HUES48 (cell line): Measurements from ENCODE around the gene B3GNT3.
"Not testable (repeated sequence)": the region's sequence is repeated elsewhere in the genome, so short reads cannot be mapped to it uniquely, and the experiment has no call there.

Experiments
- H3K27ac ChIP-seq: one replicate; pipeline ENCODE4 v1.7.0; 2013; ENCODE audit warnings: low read depth, low read length, inconsistent platforms
- H3K27me3 ChIP-seq: 2 replicates; pipeline ENCODE4 v1.6.1; 2013; ENCODE audit warnings: mild to moderate bottlenecking, low read length; ENCODE audit not compliant: control insufficient read depth, insufficient read depth
- H3K36me3 ChIP-seq: 2 replicates; pipeline ENCODE4 v1.6.1; 2013; ENCODE audit warnings: low read length; ENCODE audit not compliant: control insufficient read depth, insufficient read depth
- H3K4me1 ChIP-seq: 2 replicates; pipeline ENCODE4 v1.6.1; 2013; ENCODE audit warnings: mild to moderate bottlenecking, low read length; ENCODE audit not compliant: control insufficient read depth, insufficient read depth
- H3K4me3 ChIP-seq: 2 replicates; pipeline ENCODE4 v1.5.1; 2013; ENCODE audit warnings: mild to moderate bottlenecking, low read depth, low read length
- H3K9ac ChIP-seq: 2 replicates; pipeline ENCODE4 v1.6.1; 2013; ENCODE audit warnings: mild to moderate bottlenecking, low read depth, low read length, moderate library complexity
- H3K9me3 ChIP-seq: 2 replicates; pipeline ENCODE4 v1.6.1; 2013; ENCODE audit warnings: low read length; ENCODE audit not compliant: control insufficient read depth, insufficient read depth

B3GNT3 gene

DNA sequence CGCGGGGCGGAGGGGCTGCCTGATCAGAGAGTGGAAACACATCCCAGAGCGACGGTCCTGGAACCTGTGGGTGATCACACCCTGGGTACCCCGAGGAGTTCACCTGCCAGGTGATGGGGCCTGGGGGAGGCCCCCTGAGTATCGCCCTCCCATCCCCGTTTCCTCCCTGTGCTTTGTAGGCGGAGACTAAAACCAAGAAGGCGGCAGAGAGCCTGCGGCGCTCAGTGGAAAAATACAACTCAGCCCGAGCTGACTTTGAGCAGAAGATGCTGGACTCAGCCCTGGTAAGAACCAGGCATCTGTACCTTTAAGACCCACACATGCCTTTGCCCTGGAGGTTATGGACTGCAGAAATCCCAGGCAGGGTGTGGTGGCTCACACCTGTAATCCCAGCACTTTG is 24.3 kb upstream of the B3GNT3 start:
- Histone ChIP-seq H3K4me3 (no peak overlapping the region), H3K27ac (no peak overlapping the region), H3K9ac (no peak overlapping the region), H3K27me3 (no peaks in the 10 kb centered on the region), H3K9me3 (no peaks in the 10 kb centered on the region), H3K4me1 (no peaks in the 10 kb centered on the region), H3K36me3 (0 out of 2 replicates have a peak, but pooled peaks cover 2% of the 10 kb centered on the region)

DNA sequence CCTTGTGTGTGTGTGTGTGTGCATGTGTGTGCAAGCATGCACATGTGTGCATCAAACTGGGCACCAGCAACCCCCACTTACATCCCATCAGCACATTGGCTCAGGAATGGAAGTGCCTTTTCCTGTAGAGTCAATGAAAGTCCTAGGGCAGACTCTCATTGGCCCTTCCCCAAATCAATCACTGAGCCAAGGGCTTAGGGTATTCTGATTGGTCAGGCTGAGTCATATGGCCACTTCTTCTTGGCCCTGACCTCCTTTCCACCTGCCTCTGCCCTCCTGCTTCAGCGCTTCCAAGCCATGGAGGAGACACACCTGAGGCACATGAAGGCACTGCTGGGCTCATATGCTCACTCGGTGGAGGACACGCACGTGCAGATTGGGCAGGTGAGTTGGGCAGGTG is 22.8 kb upstream of the B3GNT3 start:
- Histone ChIP-seq H3K27ac (no peak overlapping the region), H3K9me3 (no peaks in the 10 kb centered on the region), H3K4me3 (no peak overlapping the region), H3K27me3 (no peaks in the 10 kb centered on the region), H3K36me3 (0 out of 2 replicates have a peak, but pooled peaks cover 2% of the 10 kb centered on the region), H3K4me1 (no peaks in the 10 kb centered on the region), H3K9ac (no peak overlapping the region)

DNA sequence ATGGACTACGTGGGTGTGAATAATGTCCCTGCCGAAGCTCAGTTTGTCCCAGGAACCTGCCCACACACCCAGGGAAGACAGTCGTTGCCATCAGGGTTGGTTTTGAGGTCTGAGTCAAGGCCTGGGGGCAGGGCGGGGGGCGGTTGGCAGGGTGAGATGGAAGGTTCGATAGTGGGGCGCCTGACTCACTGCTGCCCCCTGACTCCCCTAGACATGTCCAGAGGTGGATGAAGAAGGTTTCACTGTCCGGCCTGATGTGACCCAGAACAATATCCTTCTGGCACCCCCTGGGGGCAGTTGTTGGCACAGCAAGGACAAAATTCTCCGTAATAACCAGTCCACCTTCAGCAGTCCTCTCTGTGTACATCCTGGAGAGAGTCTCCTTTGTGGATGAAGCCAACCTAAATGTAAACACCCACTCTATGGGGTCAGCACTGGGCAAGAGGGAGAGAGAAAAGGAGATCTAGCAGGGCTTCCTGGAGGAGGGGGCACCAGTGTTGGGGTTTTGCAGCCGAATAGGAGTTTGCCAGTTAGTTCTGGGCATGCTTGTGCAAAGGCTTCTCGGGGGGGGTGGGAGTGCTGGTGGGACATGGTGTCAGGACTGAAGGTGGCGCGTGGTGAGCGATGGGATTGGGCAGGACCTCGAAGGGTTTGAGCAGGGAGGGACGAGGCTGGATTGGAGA is 19.6 kb upstream of the B3GNT3 start:
- Histone ChIP-seq H3K9ac (no peak overlapping the region), H3K27me3 (no peaks in the 10 kb centered on the region), H3K9me3 (no peaks in the 10 kb centered on the region), H3K4me1 (no peaks in the 10 kb centered on the region), H3K4me3 (no peak overlapping the region), H3K36me3 (0 out of 2 replicates have a peak, but pooled peaks cover 2% of the 10 kb centered on the region), H3K27ac (no peak overlapping the region)

DNA sequence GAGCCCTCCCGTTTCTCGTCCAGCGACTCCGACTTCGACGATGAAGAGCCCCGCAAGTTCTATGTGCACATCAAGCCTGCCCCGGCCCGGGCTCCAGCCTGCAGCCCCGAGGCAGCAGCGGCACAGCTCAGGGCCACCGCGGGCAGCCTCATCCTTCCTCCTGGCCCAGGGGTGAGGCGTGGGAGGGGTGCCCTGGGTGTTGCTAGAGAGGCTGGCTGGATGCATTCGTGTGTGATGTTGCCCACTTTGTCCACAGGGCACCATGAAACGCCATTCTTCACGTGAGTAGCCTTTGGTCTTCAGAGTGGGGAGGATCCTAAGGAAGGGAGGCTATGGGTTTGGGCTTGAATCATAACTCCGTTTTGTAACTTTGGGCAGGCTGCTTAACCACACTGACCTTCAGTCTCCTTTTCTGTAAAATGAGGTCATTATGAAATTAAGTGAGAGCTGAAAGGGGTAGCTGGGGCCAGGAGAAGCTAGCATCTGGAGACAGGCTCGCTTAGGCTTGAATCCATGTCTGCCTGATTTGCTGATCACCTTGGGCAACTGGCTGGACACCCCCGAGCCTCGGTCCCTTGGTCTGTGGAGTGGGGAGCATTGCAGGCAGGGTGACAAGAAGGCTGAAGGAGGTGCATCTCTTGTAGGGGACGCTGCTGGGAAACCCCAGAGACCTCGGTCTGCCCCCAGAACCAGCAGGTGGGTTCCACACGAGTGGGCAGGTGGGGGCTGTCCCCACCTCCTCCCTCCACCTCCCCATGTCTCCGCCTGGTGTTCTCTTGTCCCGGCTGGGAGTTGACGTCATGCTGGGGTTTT is 18.7 kb upstream of the B3GNT3 start:
- no peak overlapping the region for H3K9ac ChIP-seq
- H3K36me3 ChIP-seq, result 0 out of 2 replicates have a peak, but pooled peaks cover 2% of the 10 kb centered on the region
- H3K27ac ChIP-seq, result no peak overlapping the region

GRCh38 chr19:17777840-17778239 is 17.1 kb upstream of the B3GNT3 start:
- not testable (repeated sequence) for H3K4me1 ChIP-seq, H3K4me3 ChIP-seq, H3K36me3 ChIP-seq, H3K27me3 ChIP-seq, H3K9me3 ChIP-seq, H3K9ac ChIP-seq, H3K27ac ChIP-seq

More for the DNA sequence above, 18.7 kb upstream of the B3GNT3 start:
- Histone ChIP-seq H3K9me3 (no peaks in the 10 kb centered on the region), H3K4me3 (no peak overlapping the region), H3K27me3 (no peaks in the 10 kb centered on the region), H3K4me1 (no peaks in the 10 kb centered on the region)

- Histone ChIP-seq H3K9ac (no peak overlapping the region), H3K27me3 (no peaks in the 10 kb centered on the region), H3K4me1 (no peaks in the 10 kb centered on the region), H3K27ac (peak overlapping the region; percentile 7), H3K9me3 (no peaks in the 10 kb centered on the region), H3K36me3 (peaks cover 8% of the 10 kb centered on the region), H3K4me3 (peak overlapping the region; percentile 67)
Measured at GRCh38 chr19:17778251-17778967, 16.5 kb upstream of the B3GNT3 start.

DNA sequence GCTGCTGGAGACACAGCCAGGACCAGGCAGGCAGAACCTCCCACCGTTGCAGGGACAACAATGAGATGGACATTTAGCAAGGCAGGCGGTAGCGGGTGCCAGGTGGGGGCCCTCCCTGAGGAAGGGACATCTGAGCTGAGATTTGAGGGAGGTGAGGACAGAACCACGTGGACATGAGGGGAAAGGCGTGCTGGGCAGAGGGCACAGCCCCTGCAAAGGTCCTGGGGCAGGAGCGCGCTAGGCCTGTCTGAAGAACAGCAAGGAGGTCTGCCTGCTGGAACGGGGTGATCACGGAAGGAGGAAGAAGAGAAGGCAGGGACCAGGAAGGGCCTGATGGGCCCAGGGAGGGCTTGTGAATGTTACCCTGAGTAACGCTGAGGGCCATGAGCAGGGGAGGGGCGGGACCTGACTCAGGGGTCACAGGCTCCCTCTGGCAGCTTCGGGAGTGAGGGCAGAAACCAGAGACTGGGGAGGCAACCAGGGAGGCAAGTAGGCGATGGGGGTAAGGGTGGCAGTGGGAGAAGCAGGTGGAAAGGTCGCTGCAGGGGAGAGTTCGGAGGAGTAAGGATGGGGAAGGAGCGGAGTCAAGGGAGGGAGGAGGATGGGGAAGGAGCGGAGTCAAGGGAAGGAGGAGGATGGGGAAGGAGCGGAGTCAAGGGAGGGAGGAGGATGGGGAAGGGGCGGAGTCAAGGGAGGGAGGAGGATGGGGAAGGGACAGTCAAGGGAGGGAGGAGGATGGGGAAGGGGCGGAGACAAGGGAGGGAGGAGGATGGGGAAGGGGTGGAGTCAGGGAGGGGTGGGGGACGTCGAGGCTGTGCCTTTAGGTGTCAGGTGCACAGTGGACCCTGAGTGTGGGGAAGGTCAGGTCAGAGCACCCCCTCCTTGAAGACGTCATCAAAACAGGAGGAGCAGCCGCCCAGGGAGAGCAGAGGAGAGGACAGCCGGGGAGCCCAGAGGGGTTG is 15.7 kb upstream of the B3GNT3 start:
- H3K9ac ChIP-seq, result no peak overlapping the region
- H3K27me3 ChIP-seq, result no peaks in the 10 kb centered on the region
- peaks cover 8% of the 10 kb centered on the region for H3K36me3 ChIP-seq
- peak overlapping the region; percentile 7 for H3K27ac ChIP-seq
- peak overlapping the region; percentile 67 for H3K4me3 ChIP-seq
- no peaks in the 10 kb centered on the region for H3K4me1 ChIP-seq
- H3K9me3 ChIP-seq, result no peaks in the 10 kb centered on the region

GRCh38 chr19:17780781-17781180 is 14.2 kb upstream of the B3GNT3 start:
- Histone ChIP-seq H3K4me1 (no peaks in the 10 kb centered on the region), H3K9ac (no peak overlapping the region), H3K36me3 (peaks cover 12% of the 10 kb centered on the region), H3K4me3 (no peak overlapping the region), H3K9me3 (no peaks in the 10 kb centered on the region), H3K27me3 (no peaks in the 10 kb centered on the region), H3K27ac (no peak overlapping the region)

DNA sequence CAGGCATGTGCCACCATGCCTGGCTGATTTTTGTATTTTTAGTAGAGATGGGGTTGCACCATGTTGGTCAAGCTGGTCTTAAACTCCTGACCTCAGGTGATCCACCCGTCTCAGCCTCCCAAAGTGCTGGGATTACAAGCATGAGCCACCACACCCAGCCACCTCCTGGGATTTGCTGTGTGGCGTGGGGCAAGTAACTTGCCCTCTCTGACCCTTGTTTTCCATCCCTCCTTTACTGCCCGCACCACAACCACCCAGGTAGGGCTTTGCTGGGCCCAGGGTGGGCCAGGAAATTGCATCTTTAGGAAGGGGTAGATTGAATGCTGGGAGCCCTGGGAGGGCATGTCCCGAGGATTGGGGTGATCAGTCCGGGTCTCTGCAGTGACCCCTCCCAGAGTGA is 11.2 kb upstream of the B3GNT3 start:
- not testable (repeated sequence) for H3K27me3 ChIP-seq, H3K9ac ChIP-seq, H3K4me1 ChIP-seq, H3K4me3 ChIP-seq, H3K9me3 ChIP-seq, H3K27ac ChIP-seq
- peaks cover 15% of the 10 kb centered on the region for H3K36me3 ChIP-seq

DNA sequence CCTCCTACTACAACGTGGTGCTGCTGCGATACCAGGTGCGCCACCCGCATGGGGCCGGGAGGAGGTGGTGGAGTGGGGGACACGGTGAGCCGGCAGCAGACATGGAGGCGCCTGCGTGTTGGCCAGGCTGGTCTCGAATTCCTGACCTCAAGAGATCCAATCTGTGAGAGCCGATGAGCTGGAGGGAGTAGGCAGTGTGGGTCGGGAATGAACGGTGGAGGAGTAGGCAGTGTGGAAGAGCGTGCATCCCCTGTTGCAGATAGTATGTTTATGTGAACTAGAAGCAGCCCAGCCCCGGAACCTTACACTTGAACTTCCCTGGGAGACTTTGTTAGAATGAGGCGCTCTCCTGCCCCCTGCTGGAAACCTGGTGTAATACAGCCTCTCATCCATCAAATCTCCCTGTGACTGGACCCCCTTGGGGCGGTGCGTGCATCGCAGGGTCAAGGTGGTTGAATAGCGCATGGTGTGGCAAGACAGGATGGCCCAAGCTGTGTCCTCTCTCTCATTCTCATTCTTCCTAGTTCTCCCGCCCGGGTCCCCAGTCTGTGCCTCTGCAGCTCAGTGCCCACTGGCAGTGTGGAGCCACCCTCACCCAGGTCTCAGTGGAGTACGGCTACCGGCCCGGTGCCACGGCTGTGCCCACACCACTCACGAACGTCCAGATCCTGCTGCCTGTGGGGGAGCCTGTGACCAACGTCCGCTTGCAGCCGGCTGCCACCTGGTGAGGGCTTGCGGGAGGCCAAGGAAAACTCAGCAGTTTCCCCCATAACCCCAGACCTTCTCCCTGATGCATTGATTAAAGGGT is 10.5 kb upstream of the B3GNT3 start:
- H3K36me3 ChIP-seq, result peaks cover 15% of the 10 kb centered on the region
- H3K9ac ChIP-seq, result no peak overlapping the region

More for the DNA sequence above, 10.5 kb upstream of the B3GNT3 start:
- Histone ChIP-seq H3K27ac (no peak overlapping the region), H3K9me3 (no peaks in the 10 kb centered on the region), H3K4me1 (no peaks in the 10 kb centered on the region), H3K4me3 (no peak overlapping the region), H3K27me3 (no peaks in the 10 kb centered on the region)
